Rectal smooth muscle tissue (tissue), 1 donor: ENCODE data around the gene GUCA2A.

ENCODE experiments used
- H3K27ac ChIP-seq: one replicate; pipeline ENCODE4 v1.7.0; 2013; ENCODE audit warnings: low read depth, low read length, inconsistent platforms
- H3K27me3 ChIP-seq: one replicate; pipeline ENCODE4 v1.7.0; 2013; ENCODE audit warnings: low read length; ENCODE audit not compliant: control insufficient read depth, insufficient read depth
- H3K36me3 ChIP-seq: one replicate; pipeline ENCODE4 v1.7.0; 2013; ENCODE audit warnings: low read length; ENCODE audit not compliant: control insufficient read depth, insufficient read depth
- H3K4me1 ChIP-seq: one replicate; pipeline ENCODE4 v1.7.0; 2013; ENCODE audit warnings: low read length; ENCODE audit not compliant: control insufficient read depth, insufficient read depth
- H3K4me3 ChIP-seq: one replicate; pipeline ENCODE4 v1.7.0; 2013; ENCODE audit warnings: low read length
- H3K9ac ChIP-seq: one replicate; pipeline ENCODE4 v1.7.0; 2013; ENCODE audit warnings: low read length

GUCA2A gene

DNA sequence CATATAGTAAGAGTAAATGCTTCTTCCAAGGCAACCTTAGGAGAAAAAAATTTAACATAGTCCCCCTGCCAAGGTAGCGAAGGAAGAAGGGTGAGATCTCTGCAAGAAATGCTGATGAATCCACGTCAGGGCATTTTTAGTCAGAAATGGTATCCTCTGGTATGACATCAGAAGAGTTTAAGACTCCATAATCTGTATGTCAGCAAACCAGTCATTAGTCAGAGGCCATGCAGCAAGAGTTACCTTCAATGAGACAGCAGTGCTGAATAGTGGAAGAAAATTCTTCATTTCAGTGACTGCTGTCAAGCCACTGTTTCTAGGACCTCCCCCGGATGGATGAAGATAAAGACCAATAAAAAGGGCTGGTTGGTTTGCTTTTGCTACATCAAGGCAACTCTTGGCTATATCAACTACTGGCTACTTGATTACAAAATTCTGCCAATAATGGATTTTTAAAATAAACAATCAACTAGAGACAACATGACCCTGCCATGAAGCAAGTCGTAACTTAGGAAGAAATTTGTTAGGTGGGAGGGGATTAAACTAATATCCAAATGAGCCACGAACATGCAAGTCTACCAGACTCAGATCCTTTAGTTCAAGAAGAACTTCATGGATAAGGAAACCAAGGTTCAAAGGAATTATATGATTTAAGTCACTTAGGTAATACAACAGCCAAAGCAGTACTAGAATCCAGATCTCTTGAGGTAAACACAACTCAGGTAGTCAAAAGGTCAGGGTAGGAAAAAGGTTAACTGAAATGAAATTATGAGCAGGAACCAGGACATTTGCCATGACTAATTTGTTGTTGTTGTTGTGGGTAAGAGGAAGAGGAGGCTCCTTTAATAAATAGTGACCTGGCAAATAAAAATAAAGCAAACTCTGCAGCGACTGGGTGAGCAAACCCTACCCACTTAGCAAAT is 25.6 kb upstream of the GUCA2A start:
- Histone ChIP-seq H3K4me3 (no peak overlapping the region), H3K4me1 (no peaks in the 10 kb centered on the region), H3K36me3 (peaks cover 6% of the 10 kb centered on the region), H3K27ac (no peak overlapping the region), H3K27me3 (no peaks in the 10 kb centered on the region), H3K9ac (no peak overlapping the region)

DNA sequence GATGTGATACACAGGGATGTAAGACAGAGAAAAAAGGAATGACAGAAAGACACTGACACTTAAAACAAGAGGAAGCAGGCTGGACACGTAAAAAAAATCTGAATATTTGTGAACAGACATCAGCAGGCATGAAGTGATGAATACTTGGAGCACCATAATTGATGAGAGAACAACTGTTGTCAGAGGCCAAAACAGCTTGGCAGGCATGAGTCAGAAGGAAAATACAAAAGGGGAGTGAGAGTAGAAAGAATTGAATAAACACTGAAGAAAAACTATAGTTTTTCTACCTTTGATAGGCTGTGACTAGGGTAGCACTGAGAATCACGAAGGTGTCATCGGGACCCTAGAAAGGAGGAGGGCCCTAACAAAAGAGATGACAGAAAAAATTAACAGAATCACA is 21.6 kb upstream of the GUCA2A start:
- Histone ChIP-seq H3K9ac (no peak overlapping the region), H3K27ac (no peak overlapping the region), H3K4me1 (no peaks in the 10 kb centered on the region), H3K27me3 (no peaks in the 10 kb centered on the region), H3K4me3 (no peak overlapping the region), H3K36me3 (peaks cover under 1% of the 10 kb centered on the region)

DNA sequence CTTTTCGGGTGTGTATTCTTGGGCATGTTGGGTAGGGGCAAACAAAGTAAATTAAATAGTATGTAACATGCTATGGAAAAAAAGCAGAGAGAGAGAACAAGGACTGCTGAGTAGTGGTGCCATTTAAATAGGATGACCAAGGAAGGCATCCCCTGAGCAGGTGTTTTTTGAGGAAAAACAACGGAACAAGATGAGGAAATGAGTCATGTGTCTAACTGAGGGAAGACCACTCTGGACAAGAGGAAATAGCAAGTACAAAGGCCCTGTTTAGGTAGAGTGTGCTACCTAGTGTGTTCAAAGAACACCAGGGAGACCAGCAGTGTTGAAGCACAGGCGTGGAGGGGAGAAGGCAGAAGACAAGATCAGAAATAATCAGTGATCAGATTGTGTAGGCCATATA is 20.1 kb upstream of the GUCA2A start:
- Histone ChIP-seq H3K4me3 (no peak overlapping the region), H3K9ac (no peak overlapping the region), H3K4me1 (no peaks in the 10 kb centered on the region), H3K27ac (no peak overlapping the region), H3K36me3 (peaks cover 6% of the 10 kb centered on the region), H3K27me3 (no peaks in the 10 kb centered on the region)

DNA sequence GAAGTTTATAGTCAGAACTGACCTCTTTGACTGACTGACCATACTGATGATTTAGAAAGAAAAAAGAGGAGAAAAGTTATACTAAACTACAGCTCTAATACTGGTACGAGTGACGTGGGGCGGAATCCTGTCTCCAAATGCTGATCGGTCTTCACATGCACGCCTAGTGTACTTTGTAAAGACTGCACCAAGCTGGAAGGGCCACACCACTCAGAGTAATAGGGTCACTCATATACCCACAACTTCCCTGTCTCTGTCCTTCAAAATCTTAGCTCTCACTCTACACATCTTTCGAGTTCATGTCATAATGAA is 19.4 kb upstream of the GUCA2A start:
- H3K4me3 ChIP-seq = no peak overlapping the region
- peaks cover 6% of the 10 kb centered on the region for H3K36me3 ChIP-seq
- H3K4me1 ChIP-seq = no peaks in the 10 kb centered on the region
- H3K9ac ChIP-seq = no peak overlapping the region
- H3K27ac ChIP-seq = no peak overlapping the region
- no peaks in the 10 kb centered on the region for H3K27me3 ChIP-seq

DNA sequence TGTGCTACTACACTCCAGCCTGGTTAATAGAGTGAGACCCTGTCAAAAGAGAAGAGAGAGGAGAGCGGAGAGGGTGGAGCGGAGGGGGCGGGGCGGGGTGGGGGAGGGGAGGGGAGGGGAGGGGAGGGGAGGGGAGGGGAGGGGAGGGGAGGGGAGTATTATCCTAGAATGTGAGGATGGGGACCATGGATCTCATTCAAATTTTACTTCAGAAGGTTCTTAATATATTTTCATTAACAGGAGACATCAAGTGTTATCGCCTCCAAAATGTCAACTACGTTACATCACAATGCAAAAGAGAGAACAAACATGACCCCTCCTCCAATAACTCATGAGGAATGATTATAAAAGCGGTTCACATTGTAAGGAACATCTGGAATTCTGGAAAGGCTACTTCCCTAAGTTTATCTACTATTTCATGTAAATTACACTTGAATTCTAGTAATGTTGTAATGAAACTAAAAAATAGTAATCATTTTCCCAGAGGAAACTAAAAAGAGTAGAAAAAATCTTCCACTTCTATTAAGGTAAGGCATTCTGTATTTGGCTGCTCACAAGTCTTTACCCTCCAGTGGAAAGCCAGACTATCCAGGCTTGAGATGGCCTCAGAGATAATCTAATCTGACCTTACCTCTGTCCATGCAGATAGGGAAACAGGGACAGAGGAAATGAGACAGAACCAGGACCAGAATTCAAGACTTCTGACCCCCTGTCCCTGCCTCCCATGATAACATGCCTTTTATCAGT is 18.8 kb upstream of the GUCA2A start:
- Histone ChIP-seq H3K9ac (no peak overlapping the region), H3K27ac (no peak overlapping the region), H3K4me3 (no peak overlapping the region), H3K27me3 (no peaks in the 10 kb centered on the region), H3K36me3 (peaks cover 6% of the 10 kb centered on the region), H3K4me1 (no peaks in the 10 kb centered on the region)

DNA sequence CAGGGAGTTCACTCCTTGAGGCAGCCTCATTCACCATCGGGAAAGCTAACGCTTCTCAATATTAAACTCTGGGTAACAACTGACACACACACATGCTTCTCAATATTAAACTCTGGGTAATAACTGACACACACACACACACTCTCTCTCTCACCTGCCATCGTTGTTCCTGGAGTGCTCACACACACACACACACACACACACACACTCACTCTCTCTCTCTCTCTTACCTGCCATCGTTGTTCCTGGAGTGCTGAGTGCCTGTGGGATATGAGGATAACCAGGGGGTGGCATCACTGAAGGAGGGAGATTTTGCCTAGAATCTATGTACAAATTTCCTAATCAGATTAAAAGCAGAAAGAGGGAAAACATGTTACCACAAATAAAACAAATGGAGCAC is 17.1 kb upstream of the GUCA2A start:
- H3K4me1 ChIP-seq = no peaks in the 10 kb centered on the region

DNA sequence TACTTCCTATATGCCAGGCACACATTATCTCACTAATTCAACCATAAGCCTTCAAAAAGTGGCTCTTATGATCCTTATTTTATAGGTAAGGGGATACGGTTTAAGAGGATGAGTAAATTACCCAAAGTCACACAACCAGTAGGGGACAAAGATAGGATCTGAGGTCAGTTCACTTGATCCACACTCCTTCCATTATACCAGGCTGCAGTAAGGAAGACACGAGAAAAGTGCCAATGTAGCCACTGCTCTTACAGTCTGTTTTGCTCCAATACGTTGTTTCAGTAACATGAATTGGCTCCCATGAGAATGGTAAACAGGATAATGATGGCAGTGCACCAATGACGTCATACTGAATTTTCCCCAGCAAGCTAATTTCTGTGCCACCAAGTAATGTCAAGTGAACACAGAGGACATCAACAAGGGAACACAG is 15.4 kb upstream of the GUCA2A start:
- Histone ChIP-seq H3K27ac (no peak overlapping the region), H3K4me1 (no peaks in the 10 kb centered on the region), H3K4me3 (no peak overlapping the region), H3K27me3 (no peaks in the 10 kb centered on the region), H3K9ac (no peak overlapping the region), H3K36me3 (peaks cover 6% of the 10 kb centered on the region)

More for the DNA sequence above, 17.1 kb upstream of the GUCA2A start:
- no peak overlapping the region for H3K27ac ChIP-seq
- no peak overlapping the region for H3K4me3 ChIP-seq
- peaks cover 6% of the 10 kb centered on the region for H3K36me3 ChIP-seq
- no peaks in the 10 kb centered on the region for H3K27me3 ChIP-seq
- H3K9ac ChIP-seq = no peak overlapping the region

DNA sequence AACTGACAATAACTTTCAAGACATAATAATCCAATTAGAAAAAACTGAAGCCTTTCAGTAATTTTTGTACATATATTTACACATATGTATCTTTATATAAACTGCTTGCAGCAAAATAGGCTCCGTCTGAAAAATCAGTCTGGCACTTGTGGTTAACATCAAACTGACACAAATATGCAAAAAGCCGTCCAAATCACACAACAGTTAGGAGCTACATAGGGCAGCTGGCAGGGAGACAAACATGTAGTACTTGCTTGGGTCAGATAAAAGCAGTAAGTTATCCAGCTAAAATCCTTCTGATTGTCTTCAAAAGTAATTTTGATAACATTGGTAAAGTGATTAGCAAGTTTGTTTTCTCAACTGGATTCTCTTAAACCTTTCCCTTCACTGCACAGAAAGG is 14.7 kb upstream of the GUCA2A start:
- H3K4me1 ChIP-seq = no peaks in the 10 kb centered on the region
- H3K9ac ChIP-seq = no peak overlapping the region
- H3K27me3 ChIP-seq = no peaks in the 10 kb centered on the region
- H3K4me3 ChIP-seq = no peak overlapping the region
- H3K27ac ChIP-seq = no peak overlapping the region
- peaks cover 6% of the 10 kb centered on the region for H3K36me3 ChIP-seq

DNA sequence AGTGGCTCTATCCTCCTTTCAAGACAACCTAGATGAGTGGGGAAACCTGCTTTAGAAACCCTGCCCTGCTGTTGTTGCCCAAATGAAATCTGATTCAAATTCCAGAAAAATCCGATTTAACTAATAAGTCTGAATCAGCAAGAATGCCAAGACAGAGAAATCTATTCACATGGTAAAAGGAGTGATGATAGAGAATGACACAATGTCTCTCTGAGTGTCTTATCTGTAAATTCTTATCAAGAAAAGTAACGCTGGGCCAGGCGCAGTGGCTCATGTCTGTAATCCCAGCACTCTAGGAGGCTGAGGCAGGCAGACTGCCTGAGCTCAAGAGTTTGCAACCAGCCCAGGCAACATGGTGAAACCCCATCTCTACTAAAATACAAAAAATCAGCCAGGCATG is 13.7 kb upstream of the GUCA2A start:
- H3K4me3 ChIP-seq = no peak overlapping the region
- no peak overlapping the region for H3K27ac ChIP-seq
- no peaks in the 10 kb centered on the region for H3K27me3 ChIP-seq
- H3K4me1 ChIP-seq = peaks cover 4% of the 10 kb centered on the region
- peaks cover 6% of the 10 kb centered on the region for H3K36me3 ChIP-seq
- no peak overlapping the region for H3K9ac ChIP-seq

DNA sequence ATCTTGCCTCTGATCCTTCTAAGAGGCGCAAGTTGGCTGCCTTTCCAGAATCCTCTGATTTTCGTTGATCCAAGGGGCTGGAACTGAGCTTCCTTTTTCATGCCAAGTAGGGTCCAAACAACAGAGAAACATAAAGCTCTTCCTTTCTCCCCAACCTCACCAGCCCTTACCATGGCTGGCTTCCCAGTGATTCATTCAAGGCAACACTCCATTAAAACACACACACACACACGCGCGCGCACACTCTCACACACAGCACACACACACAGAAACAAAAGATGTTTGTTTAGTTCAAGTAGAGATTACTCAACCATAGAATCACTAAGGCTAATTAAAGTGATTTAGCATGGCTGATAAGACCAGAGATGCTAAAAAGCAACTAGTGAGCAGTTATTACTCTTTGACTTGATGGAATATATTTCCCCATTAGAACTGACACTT is 13.0 kb upstream of the GUCA2A start:
- Histone ChIP-seq H3K4me1 (peaks cover 10% of the 10 kb centered on the region), H3K27ac (no peak overlapping the region), H3K4me3 (no peak overlapping the region), H3K36me3 (peaks cover 6% of the 10 kb centered on the region), H3K9ac (no peak overlapping the region), H3K27me3 (no peaks in the 10 kb centered on the region)

DNA sequence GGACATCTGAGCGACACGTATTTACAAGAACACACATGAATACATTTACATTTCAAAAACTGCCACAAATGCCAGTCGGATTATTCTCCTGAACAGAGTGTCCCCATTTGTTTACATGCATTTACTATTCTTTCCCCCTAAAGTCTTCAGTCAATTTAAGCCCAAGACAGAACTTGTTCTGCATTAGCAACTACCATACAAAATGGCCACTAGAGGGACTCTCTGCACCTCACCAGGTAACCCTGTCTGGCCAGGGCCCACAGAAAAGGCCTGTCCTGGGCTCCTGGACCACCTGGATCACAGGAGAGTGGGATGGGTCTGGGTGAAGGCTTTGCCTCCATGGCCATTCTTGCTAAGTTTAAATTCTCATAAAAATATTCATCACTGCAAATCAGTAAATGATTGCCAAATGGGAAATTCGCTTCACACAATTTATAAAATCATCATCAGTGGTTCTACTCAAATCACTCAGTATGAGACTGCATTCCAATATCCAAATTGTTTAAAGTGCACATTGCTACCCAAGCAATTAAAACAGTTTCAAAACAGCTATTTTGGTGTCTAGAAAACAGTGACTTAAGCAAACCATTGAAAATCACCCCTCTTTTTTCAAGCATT is 12.5 kb upstream of the GUCA2A start:
- Histone ChIP-seq H3K4me1 (peaks cover 12% of the 10 kb centered on the region), H3K9ac (no peak overlapping the region), H3K27ac (no peak overlapping the region), H3K4me3 (no peak overlapping the region), H3K36me3 (peaks cover 6% of the 10 kb centered on the region), H3K27me3 (no peaks in the 10 kb centered on the region)

DNA sequence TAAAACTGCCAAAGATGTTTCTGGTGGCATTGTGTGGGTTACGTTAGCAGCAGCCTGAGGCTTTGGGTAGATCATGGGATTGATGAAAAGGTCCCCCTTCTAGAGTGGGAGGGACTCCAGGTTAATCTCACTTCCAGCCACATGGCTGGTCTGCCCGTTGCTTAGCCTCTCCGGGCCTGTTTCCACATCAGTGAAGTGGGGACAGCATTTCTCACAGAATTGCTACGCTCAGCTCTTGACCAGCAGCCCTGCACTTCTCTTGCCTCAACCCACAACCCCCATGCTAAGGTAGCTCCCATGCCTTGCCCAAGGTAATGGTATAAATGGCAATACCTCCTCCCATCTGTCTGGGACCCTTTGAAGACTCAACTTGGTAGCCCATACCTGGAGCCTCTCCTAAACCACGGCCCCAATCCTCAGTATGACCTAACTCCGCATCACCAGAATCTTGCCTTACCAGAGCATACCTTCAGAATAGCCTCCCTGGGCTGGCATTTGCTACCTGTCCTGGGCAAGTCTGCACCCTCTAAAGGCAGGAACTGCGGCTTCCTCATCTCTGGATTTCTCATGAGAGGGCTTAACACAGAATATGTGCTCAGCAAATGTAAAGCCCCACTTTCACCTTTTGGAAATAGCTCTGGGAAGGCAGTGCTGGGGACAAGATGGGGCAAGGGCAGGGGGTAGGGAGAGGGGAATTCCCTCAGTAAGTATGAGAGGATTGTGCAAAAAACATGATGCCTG is 10.9 kb upstream of the GUCA2A start:
- Histone ChIP-seq H3K36me3 (no peaks in the 10 kb centered on the region), H3K4me3 (no peak overlapping the region), H3K9ac (no peak overlapping the region), H3K27me3 (no peaks in the 10 kb centered on the region), H3K4me1 (peaks cover 12% of the 10 kb centered on the region), H3K27ac (no peak overlapping the region)
